ENCODE data around the gene TF. TPM values are rescaled to one million over a fixed set of nuclear protein-coding genes. Genes with fewer than 3 reads are reported as not detected.

The TF gene
- total RNA-seq, 1 experiment from 2014 or later = not detected

- Histone ChIP-seq H3K4me1 (replicated peaks) (no peaks in the 10 kb centered on the region), H3K27me3 (replicated peaks) (no peaks in the 10 kb centered on the region), H3K4me3 (no peak overlapping the region), H3K27ac (no peak overlapping the region), H3K9me3 (replicated peaks) (no peaks in the 10 kb centered on the region), H3K36me3 (no peaks in the 10 kb centered on the region)
- DNase-seq (ENCODE audit: low read depth in 1 of 2, low spot score in 2 of 2) = no peak
These were observed 87.9 kb downstream of the TF start for GRCh38 chr3:133833880-133834620.

GRCh38 chr3:133834621-133835417 is 88.6 kb downstream of the TF start:
- no peaks in the 10 kb centered on the region for H3K4me1 ChIP-seq (replicated peaks)
- H3K4me3 ChIP-seq = no peak overlapping the region
- no peak overlapping the region for H3K27ac ChIP-seq
- no peaks in the 10 kb centered on the region for H3K9me3 ChIP-seq (replicated peaks)
- no peak for DNase-seq (ENCODE audit: low read depth in 1 of 2, low spot score in 2 of 2)
- H3K27me3 ChIP-seq (replicated peaks) = no peaks in the 10 kb centered on the region
- H3K36me3 ChIP-seq = no peaks in the 10 kb centered on the region

GRCh38 chr3:133835418-133835743 is 89.2 kb downstream of the TF start:
- DNase-seq (ENCODE audit: low read depth in 1 of 2, low spot score in 2 of 2) = no peak
- Histone ChIP-seq H3K4me1 (replicated peaks) (no peaks in the 10 kb centered on the region), H3K36me3 (no peaks in the 10 kb centered on the region), H3K27me3 (replicated peaks) (no peaks in the 10 kb centered on the region), H3K27ac (no peak overlapping the region), H3K9me3 (replicated peaks) (no peaks in the 10 kb centered on the region), H3K4me3 (no peak overlapping the region)

GRCh38 chr3:133835961-133836360 is 89.8 kb downstream of the TF start:
- Histone ChIP-seq H3K4me3 (no peak overlapping the region), H3K27me3 (replicated peaks) (no peaks in the 10 kb centered on the region)

GRCh38 chr3:133836497-133837158 is 90.4 kb downstream of the TF start:
- H3K27me3 ChIP-seq (replicated peaks) = no peaks in the 10 kb centered on the region
- no peak overlapping the region for H3K4me3 ChIP-seq
- H3K9me3 ChIP-seq (replicated peaks) = no peaks in the 10 kb centered on the region
- no peak for DNase-seq (ENCODE audit: low read depth in 1 of 2, low spot score in 2 of 2)
- no peaks in the 10 kb centered on the region for H3K4me1 ChIP-seq (replicated peaks)
- H3K27ac ChIP-seq = no peak overlapping the region
- H3K36me3 ChIP-seq = no peaks in the 10 kb centered on the region

More at GRCh38 chr3:133835961-133836360, 89.8 kb downstream of the TF start:
- DNase-seq (ENCODE audit: low read depth in 1 of 2, low spot score in 2 of 2) = no peak
- Histone ChIP-seq H3K27ac (no peak overlapping the region), H3K4me1 (replicated peaks) (no peaks in the 10 kb centered on the region), H3K36me3 (no peaks in the 10 kb centered on the region), H3K9me3 (replicated peaks) (no peaks in the 10 kb centered on the region)

- H3K4me3 ChIP-seq = no peak overlapping the region
- H3K27me3 ChIP-seq (replicated peaks) = no peaks in the 10 kb centered on the region
- H3K36me3 ChIP-seq = no peaks in the 10 kb centered on the region
- H3K27ac ChIP-seq = no peak overlapping the region
- H3K9me3 ChIP-seq (replicated peaks) = no peaks in the 10 kb centered on the region
- DNase-seq (ENCODE audit: low read depth in 1 of 2, low spot score in 2 of 2) = no peak
- no peaks in the 10 kb centered on the region for H3K4me1 ChIP-seq (replicated peaks)
These were observed 91.5 kb downstream of the TF start for GRCh38 chr3:133837487-133838295.

- H3K27ac ChIP-seq = no peak overlapping the region
These were observed 92.2 kb downstream of the TF start for GRCh38 chr3:133838296-133838789.

GRCh38 chr3:133838916-133839800 is 93.0 kb downstream of the TF start:
- no peaks in the 10 kb centered on the region for H3K9me3 ChIP-seq (replicated peaks)
- H3K4me1 ChIP-seq (replicated peaks) = no peaks in the 10 kb centered on the region
- no peaks in the 10 kb centered on the region for H3K27me3 ChIP-seq (replicated peaks)
- H3K27ac ChIP-seq = no peak overlapping the region
- no peaks in the 10 kb centered on the region for H3K36me3 ChIP-seq
- DNase-seq (ENCODE audit: low read depth in 1 of 2, low spot score in 2 of 2) = no peak
- H3K4me3 ChIP-seq = no peak overlapping the region

More at GRCh38 chr3:133838296-133838789, 92.2 kb downstream of the TF start:
- DNase-seq (ENCODE audit: low read depth in 1 of 2, low spot score in 2 of 2) = no peak
- Histone ChIP-seq H3K4me1 (replicated peaks) (no peaks in the 10 kb centered on the region), H3K9me3 (replicated peaks) (no peaks in the 10 kb centered on the region), H3K4me3 (no peak overlapping the region), H3K36me3 (no peaks in the 10 kb centered on the region), H3K27me3 (replicated peaks) (no peaks in the 10 kb centered on the region)

- Histone ChIP-seq H3K36me3 (no peaks in the 10 kb centered on the region), H3K4me3 (no peak overlapping the region), H3K9me3 (replicated peaks) (no peaks in the 10 kb centered on the region), H3K27ac (no peak overlapping the region), H3K27me3 (replicated peaks) (no peaks in the 10 kb centered on the region), H3K4me1 (replicated peaks) (no peaks in the 10 kb centered on the region)
- no peak for DNase-seq (ENCODE audit: low read depth in 1 of 2, low spot score in 2 of 2)
These were observed 94.0 kb downstream of the TF start for GRCh38 chr3:133840055-133840737.

GRCh38 chr3:133840767-133841166 is 94.6 kb downstream of the TF start:
- Histone ChIP-seq H3K9me3 (replicated peaks) (no peaks in the 10 kb centered on the region), H3K27ac (no peak overlapping the region), H3K27me3 (replicated peaks) (no peaks in the 10 kb centered on the region), H3K36me3 (no peaks in the 10 kb centered on the region), H3K4me3 (no peak overlapping the region), H3K4me1 (replicated peaks) (no peaks in the 10 kb centered on the region)
- DNase-seq (ENCODE audit: low read depth in 1 of 2, low spot score in 2 of 2) = no peak

GRCh38 chr3:133841196-133841595 is 95.0 kb downstream of the TF start:
- no peaks in the 10 kb centered on the region for H3K4me1 ChIP-seq (replicated peaks)
- H3K36me3 ChIP-seq = no peaks in the 10 kb centered on the region
- H3K27ac ChIP-seq = no peak overlapping the region
- no peaks in the 10 kb centered on the region for H3K9me3 ChIP-seq (replicated peaks)
- H3K27me3 ChIP-seq (replicated peaks) = no peaks in the 10 kb centered on the region
- DNase-seq (ENCODE audit: low read depth in 1 of 2, low spot score in 2 of 2) = no peak
- no peak overlapping the region for H3K4me3 ChIP-seq

GRCh38 chr3:133842158-133842557 is 96.0 kb downstream of the TF start:
- H3K27me3 ChIP-seq (replicated peaks) = 0 out of 2 replicates have a peak, but pooled peaks cover 5% of the 10 kb centered on the region
- H3K4me1 ChIP-seq (replicated peaks) = no peaks in the 10 kb centered on the region

More at GRCh38 chr3:133842158-133842557, 96.0 kb downstream of the TF start:
- no peak for DNase-seq (ENCODE audit: low read depth in 1 of 2, low spot score in 2 of 2)
- H3K36me3 ChIP-seq = no peaks in the 10 kb centered on the region
- H3K27ac ChIP-seq = no peak overlapping the region
- no peak overlapping the region for H3K4me3 ChIP-seq
- no peaks in the 10 kb centered on the region for H3K9me3 ChIP-seq (replicated peaks)
